Nephron progenitor cell (in vitro differentiated cells): Measurements from ENCODE around the gene PTPA.

Experiments
- DNase-seq: peaks from one replicate; pipeline ENCODE4 v3.0.0; 2021
- H3K27ac Mint-ChIP-seq: 2 replicates; pipeline ENCODE4 v1.8.0; 2021; ENCODE audit warnings: mild to moderate bottlenecking, moderate library complexity, mixed read lengths
- H3K27me3 Mint-ChIP-seq: 2 replicates; pipeline ENCODE4 v1.8.0; 2021; ENCODE audit warnings: mild to moderate bottlenecking, low read depth, mixed read lengths; ENCODE audit not compliant: poor library complexity
- H3K36me3 Mint-ChIP-seq: 2 replicates; pipeline ENCODE4 v1.8.0; 2021; ENCODE audit warnings: low read depth, mixed read lengths
- H3K4me1 Mint-ChIP-seq: 2 replicates; pipeline ENCODE4 v1.8.0; 2021; ENCODE audit warnings: mixed read lengths
- H3K4me3 Mint-ChIP-seq: 2 replicates; pipeline ENCODE4 v1.8.0; 2021; ENCODE audit warnings: mild to moderate bottlenecking, moderate library complexity, mixed read lengths
- H3K9me3 Mint-ChIP-seq: 2 replicates; pipeline ENCODE4 v1.8.0; 2021; ENCODE audit warnings: mild to moderate bottlenecking, moderate library complexity, mixed read lengths
- CTCF ChIP-seq: fragments of 200-600 bp; sonication (generic); IDR thresholded peaks from 2 replicates; pipeline ENCODE4 v1.5.0; 2021; ENCODE audit warnings: antibody characterized with exemption

Gene PTPA

GRCh38 chr9:129079829-129080228 is 31.4 kb upstream of the PTPA start:
- DNase-seq, result no peak
- Mint-ChIP-seq H3K9me3 (no peaks in the 10 kb centered on the region), H3K4me1 (peaks cover 35% of the 10 kb centered on the region), H3K27me3 (no peaks in the 10 kb centered on the region), H3K36me3 (no peaks in the 10 kb centered on the region), H3K27ac (no peak overlapping the region), H3K4me3 (peak overlapping the region; percentile 92)
- no peak for TF ChIP-seq CTCF

GRCh38 chr9:129080298-129080600 is 31.0 kb upstream of the PTPA start:
- peak overlapping the region; percentile 54 for H3K27ac Mint-ChIP-seq
- no peaks in the 10 kb centered on the region for H3K36me3 Mint-ChIP-seq

GRCh38 chr9:129080601-129081387 is 30.4 kb upstream of the PTPA start, which contains the start of gene DOLPP1:
DOLPP1 (plus strand) TSS chr9:129081111; CDS start chr9:129081132, 21 bp downstream.
- TF ChIP-seq CTCF, result no peak
- no peaks in the 10 kb centered on the region for H3K27me3 Mint-ChIP-seq
- DNase-seq, result peak; percentile 97
- H3K4me3 Mint-ChIP-seq, result peak within 1 kb of the TSS; percentile 92
- peaks cover 35% of the 10 kb centered on the region for H3K4me1 Mint-ChIP-seq
- H3K36me3 Mint-ChIP-seq, result no peaks in the 10 kb centered on the region
- H3K9me3 Mint-ChIP-seq, result no peaks in the 10 kb centered on the region
- H3K27ac Mint-ChIP-seq, result peak within 1 kb of the TSS; percentile 54

More at GRCh38 chr9:129080298-129080600, 31.0 kb upstream of the PTPA start:
- Mint-ChIP-seq H3K9me3 (no peaks in the 10 kb centered on the region), H3K4me3 (peak overlapping the region; percentile 92), H3K4me1 (peaks cover 35% of the 10 kb centered on the region), H3K27me3 (no peaks in the 10 kb centered on the region)
- DNase-seq, result no peak
- no peak for TF ChIP-seq CTCF

- Mint-ChIP-seq H3K27me3 (no peaks in the 10 kb centered on the region), H3K27ac (no peak overlapping the region), H3K9me3 (no peaks in the 10 kb centered on the region), H3K36me3 (no peaks in the 10 kb centered on the region), H3K4me3 (peak overlapping the region; percentile 92), H3K4me1 (peaks cover 35% of the 10 kb centered on the region)
- no peak for TF ChIP-seq CTCF
- no peak for DNase-seq
These were observed 29.8 kb upstream of the PTPA start for GRCh38 chr9:129081388-129081904.

- no peak for DNase-seq
- no peak overlapping the region for H3K27ac Mint-ChIP-seq
- H3K4me3 Mint-ChIP-seq, result no peak overlapping the region
- H3K4me1 Mint-ChIP-seq, result peaks cover 27% of the 10 kb centered on the region
- no peak for TF ChIP-seq CTCF
- H3K9me3 Mint-ChIP-seq, result no peaks in the 10 kb centered on the region
- H3K36me3 Mint-ChIP-seq, result peaks cover 5% of the 10 kb centered on the region
- H3K27me3 Mint-ChIP-seq, result no peaks in the 10 kb centered on the region
These were observed 27.1 kb upstream of the PTPA start for GRCh38 chr9:129084087-129084486.

GRCh38 chr9:129089246-129089645 is 22.0 kb upstream of the PTPA start:
- peaks cover 16% of the 10 kb centered on the region for H3K4me1 Mint-ChIP-seq
- H3K27ac Mint-ChIP-seq, result no peak overlapping the region
- no peaks in the 10 kb centered on the region for H3K27me3 Mint-ChIP-seq
- no peaks in the 10 kb centered on the region for H3K9me3 Mint-ChIP-seq
- peaks cover 14% of the 10 kb centered on the region for H3K36me3 Mint-ChIP-seq
- no peak overlapping the region for H3K4me3 Mint-ChIP-seq
- TF ChIP-seq CTCF, result no peak
- DNase-seq, result no peak
